ENCODE measurements around the gene PDIA6.
A peak's percentile ranks its signal among the peaks of the same experiment; 100 is the strongest.

The PDIA6 gene

GRCh38 chr2:10764096-10764785 lies 48.3 kb downstream of the PDIA6 start:
- DNase-seq (ENCODE audit: low spot score): no peak

DNA sequence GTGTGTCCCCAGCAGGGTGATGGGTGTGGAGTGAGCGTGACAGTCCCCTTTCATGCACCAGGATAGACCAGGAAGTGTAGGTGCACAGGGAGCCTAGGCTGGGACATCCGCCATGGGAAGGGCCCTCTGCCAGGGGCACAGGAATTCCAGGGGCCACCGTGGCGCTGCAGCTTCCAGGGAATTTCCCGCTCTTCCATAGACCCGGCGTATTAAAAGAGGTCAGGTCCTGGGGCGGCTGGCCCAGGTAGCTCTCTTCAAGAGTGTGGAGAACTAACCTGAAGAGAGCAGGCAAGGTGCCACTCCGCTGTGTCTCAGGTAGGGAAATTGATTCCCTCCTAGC lies 49.2 kb downstream of the PDIA6 start:
- no peak for DNase-seq (ENCODE audit: low spot score)

DNA sequence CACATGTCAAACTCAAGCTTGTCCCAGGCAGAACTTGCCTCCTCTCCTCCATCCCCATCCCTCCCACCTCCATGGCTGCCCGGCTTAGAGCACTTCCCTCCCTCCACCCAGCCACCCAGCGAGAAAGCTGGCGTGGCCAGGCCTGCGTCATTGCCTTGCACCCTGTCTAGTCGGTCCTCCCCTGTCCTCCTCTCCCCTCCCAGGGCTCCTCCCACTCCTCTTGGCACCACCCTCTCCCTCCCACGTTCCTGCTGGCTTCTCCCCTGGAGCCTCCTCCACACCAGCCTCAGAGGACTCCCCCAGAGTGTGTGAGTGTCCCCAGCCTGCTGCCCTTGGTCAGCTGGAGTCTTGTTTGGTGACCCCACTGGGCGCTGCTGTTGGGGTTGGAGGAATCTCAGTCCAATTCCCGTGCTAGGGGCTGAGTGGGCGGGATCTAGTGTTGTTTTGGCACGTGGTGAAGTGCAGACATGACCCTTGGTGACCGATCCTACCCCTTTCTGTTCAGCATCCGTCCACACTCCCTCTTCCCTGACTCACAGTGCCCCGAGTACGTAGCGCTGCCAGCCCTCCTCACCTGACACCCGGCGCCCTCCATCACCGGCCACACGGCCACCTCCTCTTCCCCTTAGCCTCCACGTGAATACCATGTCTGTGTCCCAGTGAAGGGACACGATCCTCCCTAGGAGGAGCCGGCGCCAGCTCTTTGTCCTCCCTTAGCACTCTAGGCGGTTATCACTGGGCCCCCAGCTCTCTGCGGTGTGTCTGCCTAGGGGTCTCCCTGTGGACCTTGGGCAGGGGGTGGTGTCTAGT lies 49.7 kb downstream of the PDIA6 start:
- peak; percentile 14 for DNase-seq (ENCODE audit: low spot score)

DNA sequence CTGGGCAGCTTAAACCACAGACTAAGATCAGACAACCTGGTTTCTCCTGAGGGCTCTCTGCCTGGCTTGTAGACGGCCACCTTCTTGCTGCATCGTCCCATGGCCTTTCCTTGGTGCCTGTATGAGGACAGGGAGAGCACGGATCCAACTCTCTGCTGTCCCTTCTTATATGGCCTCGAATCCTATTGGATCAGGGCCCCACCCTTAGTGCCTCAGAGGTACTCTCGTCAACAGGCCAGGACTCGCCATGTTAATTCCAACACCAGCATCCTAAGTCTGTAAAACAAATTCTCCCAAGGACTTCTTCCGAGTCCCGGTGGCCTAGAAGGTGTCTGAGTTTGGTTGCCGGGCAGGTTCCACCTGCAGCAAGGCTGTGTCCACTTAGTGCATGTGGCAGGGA lies 51.0 kb downstream of the PDIA6 start:
- no peak for DNase-seq (ENCODE audit: low spot score)

DNA sequence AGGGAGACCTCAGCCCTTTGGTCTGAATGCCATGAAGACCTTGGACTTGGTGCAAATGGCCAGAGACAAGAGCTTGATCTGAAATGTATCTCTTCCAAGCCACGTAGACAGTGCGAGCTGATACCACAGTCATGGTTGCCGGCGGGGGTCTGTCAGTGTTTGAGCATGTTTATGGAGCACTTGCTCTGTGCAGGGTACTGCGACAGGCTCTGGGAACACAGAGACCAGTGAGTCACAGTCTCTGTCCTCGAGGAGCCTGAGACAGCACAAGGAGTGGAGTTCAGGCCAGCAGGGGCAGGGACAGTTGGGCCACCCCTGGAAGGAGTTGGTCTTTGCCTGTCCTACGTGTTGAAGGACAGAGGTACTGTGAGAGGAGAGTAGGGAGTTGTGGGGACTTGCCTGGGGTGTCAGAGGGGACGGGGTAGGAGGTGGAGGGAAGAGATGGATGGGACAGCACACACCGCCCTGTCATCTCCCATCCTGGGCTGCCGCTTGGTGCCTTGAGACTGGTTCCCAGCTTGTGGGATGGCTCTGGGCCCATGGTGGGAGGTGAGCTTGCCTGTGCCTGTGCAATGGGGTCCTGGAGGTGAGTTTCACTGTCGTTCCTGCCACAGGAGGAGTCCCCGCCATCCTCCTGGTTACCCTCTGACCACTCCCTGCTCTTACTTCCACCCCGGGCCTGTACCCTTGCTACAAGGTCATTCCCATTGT lies 51.6 kb downstream of the PDIA6 start:
- DNase-seq (ENCODE audit: low spot score): no peak

- no peak for DNase-seq (ENCODE audit: low spot score)
These were observed 53.4 kb downstream of the PDIA6 start for GRCh38 chr2:10759151-10759714.

DNA sequence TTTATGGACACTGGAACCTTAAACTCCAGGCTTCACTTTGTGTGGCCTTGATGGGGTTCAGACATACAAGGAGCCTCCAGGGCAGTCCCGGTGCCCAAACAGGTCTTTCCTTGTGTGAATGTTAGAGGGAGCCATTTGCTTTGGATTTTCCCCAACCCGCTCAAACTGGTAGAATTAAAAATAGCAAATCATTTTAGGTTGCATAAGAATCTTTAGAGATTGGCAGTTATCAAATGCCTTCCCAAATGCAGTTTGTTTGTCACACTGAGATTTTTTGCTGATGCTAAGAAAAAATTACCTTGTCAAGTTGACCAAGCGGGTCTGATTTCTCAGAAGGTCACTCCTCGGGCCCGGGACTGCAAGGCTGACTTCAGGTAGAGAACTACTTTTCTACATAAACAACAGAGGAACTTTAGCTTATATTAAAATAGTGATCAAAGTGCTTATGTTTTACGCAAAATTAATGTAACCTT lies 54.7 kb downstream of the PDIA6 start:
- DNase-seq (ENCODE audit: low spot score): no peak

DNA sequence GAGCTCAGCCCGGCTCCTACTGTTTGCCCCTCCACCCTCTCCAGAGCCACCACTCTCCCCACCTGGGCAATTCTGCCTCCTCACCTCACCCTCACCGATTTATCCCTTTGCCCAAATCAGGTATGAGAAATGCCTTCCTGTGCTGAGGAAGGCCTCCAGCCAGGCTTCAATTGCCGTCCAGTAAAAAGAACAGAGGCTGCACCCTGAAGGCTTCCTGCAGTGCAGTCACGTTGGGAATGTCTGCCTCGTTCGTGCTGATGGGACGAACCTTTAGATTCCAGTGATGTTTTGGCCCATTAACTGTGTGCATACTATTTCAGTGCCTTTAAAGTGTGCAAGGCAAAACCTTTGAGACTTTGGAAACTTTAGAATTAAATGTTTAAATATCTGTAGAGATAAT lies 57.0 kb downstream of the PDIA6 start:
- DNase-seq (ENCODE audit: low spot score): no peak

DNA sequence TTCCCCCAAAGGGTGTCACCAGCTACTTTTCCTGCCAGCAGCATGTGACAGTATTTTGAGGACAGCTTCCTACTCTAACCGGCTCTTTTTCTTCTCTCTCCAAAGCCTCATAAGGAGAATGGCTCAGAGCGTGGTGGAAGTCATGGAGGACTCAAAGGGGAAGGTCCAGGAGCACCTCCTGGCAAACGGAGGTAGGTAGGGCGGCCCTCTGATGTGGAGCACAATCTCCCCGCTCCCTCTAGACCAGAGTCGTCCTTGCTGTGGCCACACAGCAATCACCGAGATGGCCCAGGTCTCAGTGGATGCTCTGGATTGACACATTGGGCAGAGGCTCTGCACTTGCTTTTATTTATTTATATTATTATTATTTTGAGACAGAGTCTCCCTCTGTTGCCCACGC lies 58.7 kb downstream of the PDIA6 start:
- no peak for DNase-seq (ENCODE audit: low spot score)

- no peak for DNase-seq (ENCODE audit: low spot score)
These were observed 59.4 kb downstream of the PDIA6 start for GRCh38 chr2:10753156-10753555.

GRCh38 chr2:10752236-10752635 lies 60.3 kb downstream of the PDIA6 start:
- DNase-seq (ENCODE audit: low spot score): no peak

GRCh38 chr2:10750610-10751009 lies 62.0 kb downstream of the PDIA6 start:
- DNase-seq (ENCODE audit: low spot score): no peak

- no peak for DNase-seq (ENCODE audit: low spot score)
These were observed 69.9 kb downstream of the PDIA6 start for GRCh38 chr2:10742666-10743065.

DNA sequence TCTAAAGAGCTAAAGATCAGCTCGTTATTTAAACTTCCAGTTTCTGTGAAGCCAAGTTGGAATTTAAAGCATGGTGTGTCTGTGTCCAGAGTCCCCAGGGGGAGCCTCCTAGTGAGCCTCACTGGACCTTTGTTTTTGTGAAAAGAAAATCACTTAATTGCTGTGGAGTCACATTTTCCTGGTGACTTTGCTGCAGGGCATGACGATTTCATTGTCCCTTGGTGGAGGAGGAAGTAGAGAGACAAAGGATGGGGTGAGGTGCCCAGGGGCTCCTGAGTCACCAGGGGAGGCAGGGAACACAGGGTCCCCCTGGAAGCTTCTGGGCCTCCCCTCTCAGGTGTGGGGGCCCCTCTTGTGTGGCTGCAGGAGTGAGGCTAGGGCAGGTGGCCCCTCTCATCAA lies 71.4 kb downstream of the PDIA6 start:
- DNase-seq (ENCODE audit: low spot score): no peak

DNA sequence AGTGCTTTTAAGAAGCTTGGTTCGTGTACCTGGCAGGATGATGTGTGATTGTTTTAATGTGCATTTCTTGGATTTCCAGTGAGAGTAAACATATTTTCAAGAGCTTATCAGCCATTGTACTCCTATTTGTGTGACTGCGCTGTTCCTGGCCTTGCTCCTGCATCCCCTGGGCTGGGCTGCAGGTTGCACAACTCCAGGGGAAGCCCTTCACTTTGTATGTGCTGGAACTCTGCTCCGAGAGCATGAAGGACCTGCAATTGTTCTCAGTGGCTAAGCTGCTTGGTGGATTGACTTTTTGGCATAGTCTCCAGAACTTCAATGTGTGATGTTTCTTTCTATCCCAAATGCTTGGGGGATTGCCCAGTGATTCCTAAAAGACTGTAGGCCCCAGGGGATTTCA lies 72.4 kb downstream of the PDIA6 start:
- DNase-seq (ENCODE audit: low spot score): no peak

DNA sequence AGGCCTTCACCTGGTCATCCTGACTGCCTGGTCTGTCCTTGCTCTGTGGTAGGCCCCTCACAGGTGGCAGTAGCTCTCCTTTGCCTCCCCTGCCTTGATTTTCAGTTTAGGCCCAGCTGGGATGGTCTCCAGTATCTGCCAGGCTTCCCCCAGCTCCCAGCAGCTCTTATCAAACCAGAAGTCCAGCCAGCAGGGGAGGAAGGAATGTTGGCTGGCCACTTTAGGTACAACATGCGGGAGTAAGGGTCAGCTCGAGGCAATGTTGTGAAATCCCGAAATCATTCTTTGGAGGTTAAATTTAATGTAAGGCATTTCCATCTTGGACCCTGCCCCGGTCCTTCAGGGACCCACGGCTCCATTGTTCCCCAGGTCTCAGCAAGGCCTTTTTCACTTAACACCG lies 74.4 kb downstream of the PDIA6 start:
- DNase-seq (ENCODE audit: low spot score): no peak

DNA sequence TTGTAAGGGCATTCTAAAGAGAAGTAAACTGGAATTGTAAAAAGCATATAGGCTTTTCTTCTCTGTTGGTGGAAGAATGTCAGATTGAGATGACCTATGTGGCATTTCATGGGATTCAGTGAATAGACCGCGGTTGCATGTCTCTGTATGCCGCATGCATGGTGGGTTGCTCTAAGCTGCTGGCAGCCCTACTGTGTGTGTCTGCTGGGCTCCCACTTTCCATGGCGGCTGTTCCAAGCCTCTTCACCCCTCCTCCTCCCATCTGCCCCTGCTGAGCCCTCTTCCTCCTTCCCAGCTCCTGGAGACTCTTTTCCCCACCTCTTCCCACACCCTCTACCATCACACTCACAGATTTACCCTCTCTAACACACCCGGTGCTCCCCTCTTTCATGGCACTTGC lies 78.6 kb downstream of the PDIA6 start:
- DNase-seq (ENCODE audit: low spot score): no peak

DNA sequence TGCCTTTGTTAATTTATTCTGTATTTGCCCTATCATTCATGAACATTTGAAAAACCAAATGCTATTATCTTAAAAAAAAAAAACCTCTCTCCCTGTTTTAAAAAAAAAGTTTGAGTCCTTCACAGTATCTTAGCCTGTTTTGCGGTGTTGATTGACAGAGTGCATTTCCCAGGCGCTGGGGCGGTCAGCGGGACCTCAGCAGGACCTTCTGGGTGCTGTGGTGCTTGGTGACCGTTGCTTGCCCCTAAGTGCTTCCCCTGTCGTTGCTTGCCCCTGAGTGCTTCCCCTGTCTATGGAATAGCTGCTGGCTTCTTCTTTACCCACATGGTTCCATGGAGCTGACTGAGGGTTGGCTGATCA lies 79.0 kb downstream of the PDIA6 start:
- no peak for DNase-seq (ENCODE audit: low spot score)

Measured in kidney tubule cell (primary cell).